GM21825 (cell line): ENCODE measurements around the gene RPL10A.
A peak's percentile ranks its signal among the peaks of the same experiment; 100 is the strongest.

Source experiments
- ATAC-seq: cut with Tn5 transposase; IDR thresholded peaks from one replicate; pipeline ENCODE4 v1.9.1; 2021; ENCODE audit warnings: mild to moderate bottlenecking, moderate library complexity; ENCODE audit not compliant: unreplicated experiment

The RPL10A gene

DNA sequence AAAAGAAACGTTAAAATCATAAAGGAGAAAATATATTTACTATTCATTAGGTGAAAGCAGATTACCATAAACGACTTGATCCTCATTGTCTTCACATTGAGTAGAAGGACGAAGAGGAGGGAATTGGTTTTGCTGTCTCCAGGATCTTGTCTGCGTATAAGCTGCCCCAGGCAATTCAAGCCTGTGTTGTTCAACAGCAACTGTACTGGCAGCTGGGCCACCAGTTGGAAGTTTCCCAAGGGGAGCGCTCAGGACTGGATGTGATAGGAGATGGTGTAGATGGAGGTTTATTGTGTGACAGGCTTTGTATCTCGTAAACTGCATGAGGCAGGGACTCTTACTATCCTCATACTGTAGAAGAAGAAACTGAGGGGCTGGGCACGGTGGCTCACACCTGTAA is 20.0 kb upstream of the RPL10A start:
- no peak for ATAC-seq

DNA sequence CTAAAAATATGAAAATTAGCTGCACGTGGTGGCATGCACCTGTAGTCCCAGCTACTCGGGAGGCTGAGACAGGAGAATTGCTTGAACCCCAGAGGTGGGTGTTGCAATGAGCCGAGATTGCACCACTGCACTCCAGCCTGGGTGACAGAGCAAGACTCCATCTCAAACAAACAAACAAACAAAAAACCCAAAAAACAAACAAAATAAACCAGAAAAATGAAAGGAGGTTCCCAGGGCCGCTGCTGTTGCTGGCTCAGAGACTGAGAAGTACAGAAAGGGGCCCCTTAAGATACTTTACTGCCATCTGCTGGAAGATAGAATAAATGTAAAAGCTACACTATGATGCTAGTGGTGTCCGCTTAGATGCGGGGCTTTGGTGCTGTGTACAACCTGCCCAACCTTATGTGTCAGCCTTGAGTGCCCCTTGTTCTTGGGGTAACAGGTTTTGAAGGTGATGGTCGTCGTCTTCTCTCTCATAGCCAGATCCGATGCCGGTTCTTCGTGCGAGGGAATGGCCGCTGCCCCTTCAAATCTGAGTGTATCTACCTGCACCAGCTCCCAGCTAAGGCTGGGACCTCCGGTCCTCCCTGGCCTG is 18.8 kb upstream of the RPL10A start:
- peak; percentile 41 for ATAC-seq

DNA sequence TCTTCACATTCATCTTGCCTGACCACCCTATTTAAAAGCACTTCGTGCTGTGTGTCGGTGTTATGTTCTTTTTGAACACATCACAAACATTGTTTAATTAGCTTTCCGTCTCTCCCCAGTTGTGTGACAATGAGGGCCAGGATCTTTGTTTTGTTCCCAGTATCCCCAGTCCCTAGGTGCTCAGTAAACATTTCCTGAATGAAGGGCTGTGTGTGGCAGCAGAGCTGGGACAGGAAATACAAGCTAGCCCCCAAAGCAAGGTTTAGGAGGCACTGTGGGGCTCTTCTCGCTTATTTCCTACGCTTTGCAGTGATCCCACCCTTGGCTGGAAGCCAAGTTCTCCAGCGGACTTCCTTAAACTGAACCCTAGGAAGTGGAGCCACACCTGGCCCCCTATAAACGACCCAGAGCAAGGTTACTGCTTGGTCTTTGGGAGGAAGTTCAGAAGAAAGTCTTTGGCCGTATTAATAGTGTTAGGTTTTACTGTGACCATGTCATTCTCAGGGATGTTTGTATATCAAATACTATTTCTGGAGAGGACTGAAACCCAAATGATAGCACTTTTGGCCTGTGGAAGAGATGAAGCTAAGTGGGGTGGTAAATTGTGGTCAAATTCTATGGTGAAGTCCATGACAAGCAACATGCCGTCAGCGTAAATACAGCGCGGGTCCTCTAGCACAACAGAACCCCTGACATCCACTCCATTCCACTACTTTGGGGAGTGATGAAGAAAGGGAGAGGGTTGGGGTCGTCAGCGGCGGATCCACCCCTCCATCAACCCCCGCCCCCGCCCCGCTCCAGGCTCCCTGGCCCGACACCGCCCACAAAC is 16.6 kb upstream of the RPL10A start:
- ATAC-seq = no peak

DNA sequence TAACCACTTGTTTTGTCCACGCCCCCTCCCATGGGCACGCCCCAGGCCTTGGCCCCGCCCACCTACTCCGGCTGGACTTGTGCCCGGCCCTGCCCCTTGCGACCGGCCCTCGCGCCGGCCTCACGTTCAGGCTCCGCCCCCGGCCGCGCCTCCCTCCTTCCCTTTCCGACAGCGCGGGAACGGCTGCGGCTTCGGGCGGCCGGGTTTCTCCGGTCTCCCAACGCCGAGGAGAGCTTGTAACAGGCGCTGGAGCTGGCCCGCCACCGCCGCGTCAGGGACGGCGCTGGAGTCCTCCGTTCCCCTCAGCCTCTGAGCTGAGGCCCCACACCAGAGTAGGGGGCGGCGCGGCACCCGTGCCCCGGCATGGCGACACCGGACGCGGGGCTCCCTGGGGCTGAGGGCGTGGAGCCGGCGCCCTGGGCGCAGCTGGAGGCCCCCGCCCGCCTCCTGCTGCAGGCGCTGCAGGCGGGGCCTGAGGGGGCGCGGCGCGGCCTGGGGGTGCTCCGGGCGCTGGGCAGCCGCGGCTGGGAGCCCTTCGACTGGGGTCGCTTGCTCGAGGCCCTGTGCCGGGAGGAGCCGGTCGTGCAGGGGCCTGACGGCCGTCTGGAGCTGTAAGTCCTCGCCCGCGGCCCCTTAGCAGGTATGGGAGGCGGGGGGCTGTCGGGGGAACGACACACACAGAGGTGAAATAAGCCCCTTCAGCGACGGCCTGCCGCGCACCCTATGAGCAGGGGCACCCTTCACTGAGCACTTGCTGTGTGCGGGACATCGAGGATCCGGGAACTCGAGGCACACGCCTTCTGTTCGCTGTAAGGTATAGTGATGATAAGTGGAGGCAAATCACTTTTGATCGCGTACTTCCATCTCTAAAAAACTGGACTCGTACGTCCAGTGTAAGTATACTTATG is 15.8 kb upstream of the RPL10A start, which contains the start of gene FANCE:
FANCE (plus strand) TSS at position 156 of the 908 bp plus-strand sequence; CDS start at position 364, 208 bp downstream.
- peak; percentile 80 for ATAC-seq

DNA sequence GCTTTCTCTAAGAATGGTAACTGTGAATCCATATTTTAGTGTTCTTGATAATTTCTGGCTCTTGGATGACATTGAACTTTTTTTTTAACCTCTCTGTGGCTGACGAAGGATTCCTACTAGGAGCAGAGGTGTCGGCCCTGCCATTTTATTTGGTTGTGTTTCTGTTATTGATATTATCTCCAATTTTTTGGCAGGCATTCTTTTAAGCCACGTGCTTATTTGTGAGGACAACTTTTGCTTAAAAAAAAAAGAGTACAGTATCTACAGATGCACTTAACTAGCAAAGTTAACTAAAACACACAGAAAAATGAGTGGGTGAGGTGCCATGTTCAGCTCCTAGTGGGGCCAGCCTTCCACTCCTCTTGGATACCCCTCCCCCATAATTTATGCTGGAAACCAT is 15.0 kb upstream of the RPL10A start:
- ATAC-seq = no peak

DNA sequence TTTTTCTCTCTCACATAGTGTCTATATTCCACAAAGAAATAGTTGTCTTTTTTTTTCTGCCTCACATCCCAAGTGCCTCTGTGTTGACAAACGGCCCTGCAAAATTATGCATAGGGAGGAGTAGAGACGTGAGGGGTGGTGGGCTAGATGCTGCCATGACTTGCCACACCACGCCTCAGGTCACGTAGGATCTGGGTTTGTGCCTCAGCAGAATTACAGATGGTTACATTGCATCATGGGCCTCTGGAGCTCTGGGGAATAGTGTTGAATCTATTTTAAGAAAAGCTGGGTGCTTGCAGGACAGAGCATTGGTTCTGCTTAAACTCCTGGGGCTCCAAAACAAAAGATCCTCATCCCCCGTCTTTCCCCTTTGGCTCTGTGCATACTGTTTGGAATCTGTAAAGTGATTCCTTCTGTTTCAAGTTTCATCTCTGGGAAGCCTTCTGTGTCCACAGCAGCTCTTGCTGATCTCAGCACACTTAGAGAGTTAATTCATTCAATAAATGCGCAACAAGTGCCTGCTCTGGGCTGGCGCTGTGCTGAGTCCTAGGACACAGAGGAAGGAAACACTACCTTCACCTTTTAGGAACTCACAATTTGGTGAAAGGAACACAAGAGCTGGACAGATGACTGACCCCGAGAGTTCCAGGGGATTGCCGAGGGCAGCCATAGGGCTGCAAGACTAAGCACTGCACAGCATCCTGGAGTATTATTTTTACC is 13.7 kb upstream of the RPL10A start:
- no peak for ATAC-seq

DNA sequence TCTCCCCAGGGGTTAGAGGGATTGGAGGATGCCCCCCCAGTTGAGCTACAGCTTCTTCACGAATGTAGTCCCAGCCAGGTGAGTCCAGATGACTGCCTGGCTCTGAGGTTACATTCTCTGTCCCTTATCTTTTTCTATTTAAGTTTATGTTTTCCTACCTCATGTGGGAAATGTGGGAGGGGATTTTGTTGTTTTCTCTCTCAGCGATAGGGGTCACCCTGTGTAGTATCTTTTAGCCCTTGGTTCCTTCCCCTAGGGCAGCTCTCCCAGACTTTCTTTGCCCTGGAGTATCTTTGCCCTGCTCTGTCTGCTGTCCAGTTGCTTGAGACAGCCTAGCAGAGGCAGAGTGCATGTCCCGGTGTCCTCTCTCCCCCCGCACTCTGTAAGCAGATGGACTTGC is 10.3 kb upstream of the RPL10A start:
- ATAC-seq = no peak

DNA sequence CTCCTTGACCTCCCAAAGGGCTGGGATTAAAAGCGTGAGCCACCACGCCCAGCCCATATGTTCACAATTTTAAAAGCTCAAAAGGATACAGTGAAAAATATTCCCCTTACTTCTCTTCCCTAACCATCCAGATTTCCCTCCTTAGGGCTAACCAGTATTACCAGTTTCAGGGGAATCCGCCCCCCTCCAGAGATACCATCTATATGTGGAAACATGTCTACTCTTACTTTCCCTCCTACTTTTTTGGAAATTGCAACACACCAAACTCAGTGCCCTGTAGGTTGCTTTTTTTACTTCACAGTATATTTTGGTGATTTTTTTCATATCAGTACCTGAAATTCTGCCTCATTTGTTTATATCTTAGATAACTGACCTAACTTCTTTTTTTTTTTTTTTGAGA is 6.9 kb upstream of the RPL10A start:
- ATAC-seq = no peak

DNA sequence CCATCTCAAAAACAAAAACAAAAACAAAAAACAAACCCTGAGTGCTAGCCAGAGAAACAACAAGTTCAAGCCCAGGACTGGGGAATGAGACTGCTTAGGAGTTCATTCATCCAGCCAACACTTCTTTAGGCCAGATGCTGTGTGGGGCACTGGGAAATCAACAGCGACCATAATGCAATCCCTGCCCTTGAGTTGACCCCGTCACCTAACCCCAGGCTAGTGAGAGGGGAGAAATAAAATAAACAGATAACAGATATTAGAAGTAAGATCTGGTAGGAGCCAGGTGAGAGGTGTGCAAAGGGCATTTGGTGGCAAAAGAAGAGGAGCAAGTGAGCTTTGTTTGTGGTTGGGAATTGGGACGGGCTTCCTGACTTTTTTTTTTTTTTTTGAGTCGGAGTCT is 4.9 kb upstream of the RPL10A start:
- no peak for ATAC-seq

DNA sequence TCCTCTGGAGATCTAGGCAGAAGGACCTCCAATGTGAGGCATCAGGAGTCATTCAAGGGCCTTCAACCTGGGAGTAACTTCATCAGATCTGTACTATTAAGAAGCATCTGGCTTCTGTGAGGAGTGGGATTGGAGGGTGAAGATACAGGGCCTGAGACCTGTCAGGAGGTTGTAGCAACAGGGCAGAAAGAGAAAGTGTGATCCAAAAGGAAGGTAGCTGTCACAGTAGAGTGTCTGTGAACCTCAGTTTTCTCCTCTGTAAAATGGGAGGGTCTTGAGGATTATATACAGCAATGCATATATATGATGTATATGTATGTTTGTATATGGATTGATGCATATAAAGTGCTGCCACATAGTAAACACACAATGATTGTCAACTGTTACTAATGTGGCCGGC is 2.6 kb upstream of the RPL10A start:
- ATAC-seq = no peak

DNA sequence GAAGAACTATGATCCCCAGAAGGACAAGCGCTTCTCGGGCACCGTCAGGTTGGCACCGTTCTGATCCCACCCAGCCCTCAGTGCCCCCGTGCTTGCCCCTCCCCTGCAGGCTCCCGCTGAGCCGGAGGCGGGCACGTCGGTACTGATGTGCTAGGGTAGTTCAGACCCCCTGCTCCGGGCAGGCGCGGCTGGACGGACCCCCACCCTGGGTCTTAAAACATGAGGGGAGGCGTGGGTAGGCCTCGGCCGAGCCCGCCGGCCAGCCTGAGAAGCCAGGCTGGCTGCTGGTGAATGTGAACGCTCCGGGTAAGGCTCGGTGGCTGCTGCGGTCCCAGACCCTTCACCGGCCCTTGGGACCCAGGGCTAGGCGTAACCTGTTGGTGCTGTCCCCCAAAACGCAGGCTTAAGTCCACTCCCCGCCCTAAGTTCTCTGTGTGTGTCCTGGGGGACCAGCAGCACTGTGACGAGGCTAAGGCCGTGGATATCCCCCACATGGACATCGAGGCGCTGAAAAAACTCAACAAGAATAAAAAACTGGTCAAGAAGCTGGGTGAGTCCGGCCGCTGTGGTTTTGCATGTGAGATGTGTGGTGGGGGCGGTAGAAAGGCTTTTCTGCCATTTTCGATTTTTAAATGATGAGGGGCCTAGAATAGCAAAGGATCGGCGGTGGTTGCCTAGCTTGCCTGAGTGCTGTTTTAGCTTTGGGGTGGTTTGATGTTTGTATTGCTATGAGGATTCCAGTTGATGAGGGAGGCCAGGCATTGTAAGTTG is 964 bp downstream of the RPL10A start:
- no peak for ATAC-seq

DNA sequence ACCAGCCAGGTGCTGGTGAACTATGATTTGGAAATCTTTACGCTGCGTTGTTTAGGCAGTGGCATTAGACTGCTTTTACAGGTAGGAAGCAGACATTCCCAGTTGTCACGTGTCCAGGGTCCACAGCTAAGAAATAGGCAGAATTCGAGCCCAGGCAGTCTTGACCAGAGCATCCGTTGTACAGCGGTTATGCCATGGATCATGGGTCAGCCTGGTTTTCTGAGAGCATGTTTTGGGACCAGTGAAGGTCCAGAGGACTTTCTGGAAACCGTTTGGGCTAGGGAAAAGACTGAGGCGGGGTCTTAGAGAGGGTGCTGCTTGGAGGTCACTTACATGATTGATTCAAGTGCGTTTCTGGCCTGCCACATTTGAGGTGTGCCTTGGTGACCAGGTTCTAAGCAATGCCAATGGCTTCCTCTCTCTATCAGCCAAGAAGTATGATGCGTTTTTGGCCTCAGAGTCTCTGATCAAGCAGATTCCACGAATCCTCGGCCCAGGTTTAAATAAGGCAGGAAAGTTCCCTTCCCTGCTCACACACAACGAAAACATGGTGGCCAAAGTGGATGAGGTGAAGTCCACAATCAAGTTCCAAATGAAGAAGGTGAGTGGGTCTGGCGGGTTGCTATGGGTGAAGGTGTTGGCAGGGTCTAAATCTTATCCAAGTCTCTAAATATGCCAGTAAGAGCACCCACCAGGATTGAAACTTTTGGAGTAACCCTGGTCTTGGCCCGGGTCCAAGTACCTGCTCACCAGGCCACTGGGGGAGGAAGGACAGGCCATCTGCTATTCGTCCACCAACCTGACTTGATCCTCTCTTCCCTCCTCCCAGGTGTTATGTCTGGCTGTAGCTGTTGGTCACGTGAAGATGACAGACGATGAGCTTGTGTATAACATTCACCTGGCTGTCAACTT is 1.8 kb downstream of the RPL10A start:
- no peak for ATAC-seq

DNA sequence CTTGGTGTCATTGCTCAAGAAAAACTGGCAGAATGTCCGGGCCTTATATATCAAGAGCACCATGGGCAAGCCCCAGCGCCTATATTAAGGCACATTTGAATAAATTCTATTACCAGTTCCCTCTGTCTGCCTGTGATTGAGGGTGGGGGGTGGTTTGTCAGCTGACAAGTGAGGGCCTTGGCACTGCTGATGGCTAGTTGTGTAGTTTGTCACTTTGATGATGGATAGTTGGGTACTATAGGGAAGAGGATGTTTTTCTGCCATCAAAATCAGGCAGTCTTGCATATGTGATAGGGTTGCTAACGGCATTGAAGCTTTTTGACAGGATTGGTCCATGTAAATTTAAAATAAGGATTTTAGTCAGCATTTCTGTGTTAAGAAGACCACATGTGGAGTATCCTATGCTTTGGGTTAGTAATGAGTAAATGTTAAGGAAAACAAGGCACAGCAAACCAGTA is 2.5 kb downstream of the RPL10A start:
- ATAC-seq = no peak

DNA sequence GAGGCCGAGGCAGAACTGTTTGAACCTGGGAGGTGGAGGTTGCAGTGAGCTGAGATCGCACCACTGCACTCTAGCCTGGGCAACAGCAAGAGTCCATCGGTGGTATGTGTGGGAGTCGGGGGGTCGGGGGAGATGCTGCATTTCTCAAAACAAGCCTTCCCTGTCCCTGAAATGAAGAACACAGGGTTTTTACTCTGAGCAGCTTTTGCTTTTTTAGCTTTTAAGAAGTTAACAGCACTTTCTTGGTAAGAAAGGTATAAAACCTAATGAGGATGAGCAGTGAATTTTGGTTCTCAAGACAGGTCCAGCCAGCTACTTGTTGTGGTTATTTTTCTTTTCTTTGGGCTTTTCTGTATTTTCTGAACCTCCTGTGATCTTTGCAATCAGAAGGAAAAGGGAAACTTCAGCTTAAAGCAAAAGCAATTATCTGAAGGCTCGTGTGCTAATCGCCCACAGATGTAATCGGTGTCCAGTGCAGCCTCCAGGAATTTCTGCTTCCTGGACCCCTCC is 3.7 kb downstream of the RPL10A start:
- no peak for ATAC-seq

DNA sequence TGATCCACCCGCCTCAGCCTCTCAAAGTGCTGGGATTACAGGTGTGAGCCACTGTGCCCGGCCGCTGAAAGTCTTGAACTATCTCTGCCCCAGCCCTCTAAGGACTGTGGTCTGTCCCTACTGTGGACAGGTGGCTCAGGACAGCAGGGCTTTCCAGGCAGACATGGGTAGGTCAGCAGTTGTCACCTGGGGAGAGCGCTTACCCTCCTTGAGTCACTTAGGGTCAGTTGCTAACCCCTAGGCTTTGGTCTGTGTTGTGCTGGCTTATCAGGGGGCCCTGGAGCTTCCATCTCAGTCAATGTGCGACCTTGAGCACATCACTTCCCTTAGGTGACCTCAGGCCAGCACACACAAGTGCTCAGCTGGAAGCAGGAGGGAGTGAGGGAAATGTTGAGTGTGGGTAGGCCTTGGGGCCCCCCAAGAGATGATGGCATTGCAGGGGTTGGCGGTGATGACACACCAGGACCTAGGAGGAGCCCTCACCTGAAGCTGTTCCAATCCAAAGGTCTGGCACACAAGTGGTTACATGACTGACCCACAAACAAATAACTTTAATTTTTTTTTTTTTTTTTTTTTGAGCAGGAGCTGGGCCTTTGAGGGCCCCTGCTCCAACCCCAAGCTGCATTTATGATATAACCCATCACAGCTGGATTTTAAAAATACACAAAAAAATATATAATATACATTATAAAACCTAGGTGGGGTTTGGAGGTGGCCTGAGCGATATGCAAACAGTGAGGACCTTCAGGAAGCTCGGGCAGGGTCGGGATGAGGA is 5.1 kb downstream of the RPL10A start:
- no peak for ATAC-seq

DNA sequence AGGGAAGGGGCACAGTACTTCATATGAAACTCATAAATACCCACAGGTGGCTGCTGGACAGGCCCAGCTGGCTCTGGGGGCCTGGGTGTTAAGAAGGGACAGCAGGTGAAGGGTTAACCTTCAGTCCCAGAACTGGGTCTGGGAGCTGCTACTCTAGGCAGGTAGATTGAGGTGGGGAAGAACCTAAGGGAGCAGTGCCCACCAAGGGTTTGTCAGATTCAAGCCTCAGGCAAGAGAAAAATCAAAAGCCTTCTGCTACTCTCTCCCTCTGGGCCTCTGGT is 5.6 kb downstream of the RPL10A start:
- ATAC-seq = no peak

DNA sequence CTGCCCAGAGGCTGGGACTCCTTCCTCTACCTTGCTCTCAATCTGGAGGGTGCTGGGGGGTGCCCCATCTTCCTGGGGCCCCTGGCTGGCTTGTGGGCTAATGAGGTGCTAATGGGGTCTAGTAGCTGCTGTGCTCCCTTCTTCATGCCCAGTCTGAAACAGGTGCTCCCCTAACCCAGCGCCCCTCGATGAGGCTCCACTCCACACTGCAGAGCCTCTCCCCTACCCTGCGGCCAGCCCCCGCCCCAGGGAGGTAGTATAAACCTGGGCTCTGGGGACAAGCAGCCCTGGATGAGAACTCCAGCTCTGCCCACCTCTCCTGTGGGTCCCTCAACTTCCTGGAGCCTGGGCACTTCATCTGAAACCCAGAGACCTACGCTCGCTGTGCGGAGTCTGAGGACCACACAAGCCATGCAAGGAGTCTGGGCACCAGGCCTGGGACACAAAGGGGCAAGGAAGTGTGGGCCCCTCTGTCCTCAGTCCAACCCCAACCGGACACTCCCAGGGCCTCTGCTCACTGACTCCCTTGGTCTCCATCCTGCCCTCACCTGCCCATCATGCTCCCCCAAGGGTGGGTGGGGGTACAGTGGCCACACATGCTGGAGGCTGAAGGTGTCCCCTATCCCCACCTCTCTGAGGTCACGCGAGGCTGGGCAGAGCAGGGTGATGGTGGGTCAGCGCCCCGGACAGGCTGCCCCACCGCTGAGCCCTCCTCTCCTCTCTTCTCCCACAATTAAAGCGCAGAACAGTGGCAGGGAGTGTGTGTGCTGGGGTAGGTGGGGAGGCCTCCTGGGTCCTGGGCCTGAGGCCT is 6.1 kb downstream of the RPL10A start:
- no peak for ATAC-seq
